HPDE6-E6E7 (cell line): Measurements from ENCODE around the gene DKC1.
"Not testable (repeated sequence)": the region's sequence is repeated elsewhere in the genome, so short reads cannot be mapped to it uniquely, and the experiment has no call there.

Experiments used
- DNase-seq: peaks from one replicate; pipeline ENCODE4 v3.0.0; 2011; ENCODE audit warnings: missing footprints; ENCODE audit errors: extremely low spot score

The DKC1 gene

GRCh38 chrX:154819771-154820341, 57.2 kb downstream of the DKC1 start:
- no peak for DNase-seq

GRCh38 chrX:154821523-154821922, 58.9 kb downstream of the DKC1 start:
- DNase-seq: no peak

- no peak for DNase-seq
These were observed 59.4 kb downstream of the DKC1 start for GRCh38 chrX:154822029-154822428.

GRCh38 chrX:154824638-154825037, 62.0 kb downstream of the DKC1 start:
- no peak for DNase-seq

GRCh38 chrX:154825586-154825985, 62.9 kb downstream of the DKC1 start:
- DNase-seq: not testable (repeated sequence)
